Measurements from ENCODE around the gene ELOB.

- TF ChIP-seq TAF1 (IDR thresholded peaks at IDR 0.05; ENCODE audit: borderline replicate concordance, insufficient read depth, low read length): no peak
- TF ChIP-seq POLR2AphosphoS5 (IDR thresholded peaks at IDR 0.05; ENCODE audit: low read depth, low read length): no peak
- no peak for TF ChIP-seq REST (IDR thresholded peaks at IDR 0.05; ENCODE audit: insufficient read depth in 1 of 2, low read depth in 2 of 2, low read length in 2 of 2)
- TF ChIP-seq FOXP2 (optimal IDR thresholded peaks at IDR 0.05; ENCODE audit: borderline replicate concordance, extremely low read depth, extremely low read length, insufficient read depth): no peak
These were observed 6.8 kb downstream of the ELOB start for GRCh38 chr16:2770057-2770951.
